Esophagus squamous epithelium (tissue), 4 donors: ENCODE measurements around the gene TDRD9.

Experiments
- POLR2A ChIP-seq, 4 donors: fragments of 450-650 bp; IDR thresholded peaks; one replicate each; pipeline ENCODE4 v1.6.1; 2017; ENCODE audit warnings: antibody characterized with exemption in 4 of 4, mild to moderate bottlenecking in 4 of 4, moderate library complexity in 3 of 4
- TF ChIP-seq, protein P1 (sequence below), 6 experiments: fragments of 450-650 bp in 4 of 6; fragments of 200-600 bp in 2 of 6; sonication (generic) in 2 of 6; IDR thresholded peaks; one replicate each; pipeline ENCODE4 v1.5.1; 2016 to 2019; ENCODE audit warnings: antibody characterized with exemption in 6 of 6, mild to moderate bottlenecking in 4 of 6, moderate library complexity in 4 of 6

- no peak for TF ChIP-seq POLR2A (IDR thresholded peaks at IDR 0.05)
- TF ChIP-seq, protein P1, sequence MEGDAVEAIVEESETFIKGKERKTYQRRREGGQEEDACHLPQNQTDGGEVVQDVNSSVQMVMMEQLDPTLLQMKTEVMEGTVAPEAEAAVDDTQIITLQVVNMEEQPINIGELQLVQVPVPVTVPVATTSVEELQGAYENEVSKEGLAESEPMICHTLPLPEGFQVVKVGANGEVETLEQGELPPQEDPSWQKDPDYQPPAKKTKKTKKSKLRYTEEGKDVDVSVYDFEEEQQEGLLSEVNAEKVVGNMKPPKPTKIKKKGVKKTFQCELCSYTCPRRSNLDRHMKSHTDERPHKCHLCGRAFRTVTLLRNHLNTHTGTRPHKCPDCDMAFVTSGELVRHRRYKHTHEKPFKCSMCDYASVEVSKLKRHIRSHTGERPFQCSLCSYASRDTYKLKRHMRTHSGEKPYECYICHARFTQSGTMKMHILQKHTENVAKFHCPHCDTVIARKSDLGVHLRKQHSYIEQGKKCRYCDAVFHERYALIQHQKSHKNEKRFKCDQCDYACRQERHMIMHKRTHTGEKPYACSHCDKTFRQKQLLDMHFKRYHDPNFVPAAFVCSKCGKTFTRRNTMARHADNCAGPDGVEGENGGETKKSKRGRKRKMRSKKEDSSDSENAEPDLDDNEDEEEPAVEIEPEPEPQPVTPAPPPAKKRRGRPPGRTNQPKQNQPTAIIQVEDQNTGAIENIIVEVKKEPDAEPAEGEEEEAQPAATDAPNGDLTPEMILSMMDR (IDR thresholded peaks at IDR 0.05) = no peak
Measured at GRCh38 chr14:103989034-103989433, 60.8 kb downstream of the TDRD9 start.
